ENCODE results near the gene TBATA.

The TBATA gene

DNA sequence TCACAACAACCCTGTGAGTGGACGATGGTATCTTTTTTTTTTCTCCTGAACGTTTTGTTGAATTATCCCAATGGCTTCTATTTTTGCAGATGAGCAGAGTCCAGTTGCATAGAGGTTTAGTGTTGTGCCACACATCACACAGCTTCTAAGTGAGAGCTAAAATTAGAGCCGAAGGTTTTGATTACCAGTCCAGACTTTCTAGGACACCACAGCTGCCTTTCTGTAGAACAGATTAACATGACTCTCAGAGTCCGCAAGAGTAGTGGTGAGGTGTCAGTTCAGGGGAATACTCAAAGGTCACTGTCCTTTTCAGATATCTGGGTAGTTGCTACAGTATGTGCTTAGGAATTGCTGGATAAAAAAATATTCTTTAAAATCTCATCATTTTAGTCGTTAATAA is 44.4 kb upstream of the TBATA start:
- H3K27ac ChIP-seq, result no peak overlapping the region; the same call in 1 of the 2 replicates
- TF ChIP-seq, protein P1, sequence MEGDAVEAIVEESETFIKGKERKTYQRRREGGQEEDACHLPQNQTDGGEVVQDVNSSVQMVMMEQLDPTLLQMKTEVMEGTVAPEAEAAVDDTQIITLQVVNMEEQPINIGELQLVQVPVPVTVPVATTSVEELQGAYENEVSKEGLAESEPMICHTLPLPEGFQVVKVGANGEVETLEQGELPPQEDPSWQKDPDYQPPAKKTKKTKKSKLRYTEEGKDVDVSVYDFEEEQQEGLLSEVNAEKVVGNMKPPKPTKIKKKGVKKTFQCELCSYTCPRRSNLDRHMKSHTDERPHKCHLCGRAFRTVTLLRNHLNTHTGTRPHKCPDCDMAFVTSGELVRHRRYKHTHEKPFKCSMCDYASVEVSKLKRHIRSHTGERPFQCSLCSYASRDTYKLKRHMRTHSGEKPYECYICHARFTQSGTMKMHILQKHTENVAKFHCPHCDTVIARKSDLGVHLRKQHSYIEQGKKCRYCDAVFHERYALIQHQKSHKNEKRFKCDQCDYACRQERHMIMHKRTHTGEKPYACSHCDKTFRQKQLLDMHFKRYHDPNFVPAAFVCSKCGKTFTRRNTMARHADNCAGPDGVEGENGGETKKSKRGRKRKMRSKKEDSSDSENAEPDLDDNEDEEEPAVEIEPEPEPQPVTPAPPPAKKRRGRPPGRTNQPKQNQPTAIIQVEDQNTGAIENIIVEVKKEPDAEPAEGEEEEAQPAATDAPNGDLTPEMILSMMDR (conservative IDR thresholded peaks at IDR 0.05), result no peak
- no peak for TF ChIP-seq ZFX (IDR thresholded peaks at IDR 0.05)

DNA sequence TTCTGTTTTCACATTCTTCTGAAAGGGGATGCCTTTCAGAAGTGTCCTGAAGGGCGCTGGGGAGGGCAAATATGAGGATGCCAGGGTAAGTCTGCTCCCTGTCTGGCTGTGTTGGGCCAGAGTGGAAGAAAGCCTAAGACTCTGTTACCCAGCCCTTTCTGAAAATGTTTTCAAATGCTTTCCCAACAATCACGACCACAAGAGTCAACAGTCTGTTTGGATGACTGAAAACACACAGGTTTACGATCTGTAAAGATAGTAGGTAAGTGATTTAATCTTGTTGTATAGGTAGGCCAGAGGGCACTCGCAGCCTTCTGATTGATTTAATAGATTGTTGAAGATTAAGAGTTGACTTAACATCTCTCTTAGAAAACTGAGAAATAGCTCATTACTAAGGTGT is 43.7 kb upstream of the TBATA start:
- peak overlapping the region; percentile 42; the same call in 1 of the 2 replicates for H3K27ac ChIP-seq
- TF ChIP-seq, protein P1 (conservative IDR thresholded peaks at IDR 0.05), result no peak
- no peak for TF ChIP-seq ZFX (IDR thresholded peaks at IDR 0.05)

- H3K27ac ChIP-seq, result no peak overlapping the region
- TF ChIP-seq, protein P1 (conservative IDR thresholded peaks at IDR 0.05), result no peak
- TF ChIP-seq ZFX (IDR thresholded peaks at IDR 0.05), result no peak
Measured at GRCh38 chr10:70827086-70827757, 42.0 kb upstream of the TBATA start.

DNA sequence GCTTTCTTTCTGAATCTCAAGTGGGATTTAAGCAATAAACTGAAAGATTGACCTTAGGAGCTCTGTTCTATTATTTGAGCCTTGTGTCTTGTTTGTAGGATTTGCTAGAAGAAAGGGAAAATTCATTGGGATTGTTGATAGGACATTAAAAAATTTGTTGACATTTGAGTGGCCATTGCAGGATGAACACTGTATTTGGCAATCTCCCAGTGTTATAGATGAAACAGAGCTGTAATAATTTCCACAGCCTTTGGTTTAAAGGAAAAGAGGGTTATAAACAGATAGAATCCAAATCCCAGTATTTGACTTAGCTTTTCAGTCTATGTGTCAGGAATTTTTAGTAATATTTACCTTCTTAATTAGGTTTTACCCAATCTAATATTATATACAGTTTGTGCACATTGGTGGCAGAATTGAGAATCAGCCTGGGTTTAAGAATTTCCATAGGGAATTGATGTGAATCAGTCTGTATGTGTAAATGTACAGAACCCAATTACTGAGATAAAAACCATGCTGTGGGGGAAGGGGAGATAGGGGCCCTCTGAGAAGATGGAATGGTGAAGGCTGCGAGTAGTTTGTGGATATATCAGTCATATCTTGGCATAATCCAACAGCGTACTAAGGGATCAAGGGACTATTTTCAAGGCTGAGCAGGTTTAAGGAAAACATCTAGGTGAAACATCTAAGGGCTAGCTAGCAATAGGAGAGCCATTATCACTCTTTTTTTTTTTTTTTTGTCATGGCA is 37.1 kb upstream of the TBATA start:
- no peak overlapping the region for H3K27ac ChIP-seq
- TF ChIP-seq, protein P1 (conservative IDR thresholded peaks at IDR 0.05), result no peak
- TF ChIP-seq ZFX (IDR thresholded peaks at IDR 0.05), result no peak

GRCh38 chr10:70820976-70821750 is 36.0 kb upstream of the TBATA start:
- TF ChIP-seq ZFX (IDR thresholded peaks at IDR 0.05), result no peak
- TF ChIP-seq, protein P1 (conservative IDR thresholded peaks at IDR 0.05), result peak; percentile 17; the same call in 1 of the 2 replicates

DNA sequence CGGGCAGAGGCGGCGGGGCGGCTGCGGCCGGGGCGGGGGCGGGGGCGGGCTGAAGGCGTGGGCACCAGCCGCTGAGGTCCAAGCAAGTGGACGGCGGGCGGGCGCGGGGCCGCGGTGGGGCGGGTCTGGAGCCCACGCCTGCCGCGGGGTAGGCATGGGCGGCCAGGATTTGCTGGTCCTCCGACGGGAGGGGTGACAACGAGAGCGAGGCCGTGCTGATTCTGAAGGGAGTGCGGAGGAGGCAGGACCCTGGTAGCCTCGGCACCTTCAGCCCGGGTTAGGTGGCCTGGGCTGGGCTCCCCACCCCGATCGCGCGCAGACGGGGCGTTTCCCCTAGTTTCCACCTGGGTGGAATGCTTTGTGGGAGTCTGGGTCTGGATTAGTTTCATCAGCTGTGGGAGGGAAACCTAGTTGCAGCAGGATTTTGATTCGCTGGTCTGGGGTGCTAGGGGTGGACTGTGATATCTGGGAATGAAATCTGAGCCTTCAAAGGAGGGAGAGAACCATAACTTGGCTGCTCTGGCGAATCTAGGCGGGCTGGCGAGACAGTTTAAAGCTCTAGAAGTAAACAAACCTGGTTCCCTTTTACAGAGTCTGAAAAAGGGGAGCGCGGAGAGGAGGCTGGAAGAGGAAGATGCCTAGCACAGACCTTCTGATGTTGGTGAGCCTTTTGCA is 31.2 kb upstream of the TBATA start:
- TF ChIP-seq ZFX (IDR thresholded peaks at IDR 0.05), result no peak
- TF ChIP-seq, protein P1 (conservative IDR thresholded peaks at IDR 0.05), result no peak
- peak overlapping the region; percentile 84 for H3K27ac ChIP-seq

More at GRCh38 chr10:70820976-70821750, 36.0 kb upstream of the TBATA start:
- no peak overlapping the region for H3K27ac ChIP-seq

Measured in C4-2B (cell line).